Hematopoietic multipotent progenitor cell treated with erythropoietin and hydrocortisone succinate and interleukin-3 and kit ligand, for 15 days (in vitro differentiated cells): ENCODE data around the gene ADGRG3.

Experiments used
- DNase-seq: peaks from one replicate; pipeline ENCODE4 v3.0.0-alpha.2; 2015; ENCODE audit warnings: low spot score

Gene ADGRG3

DNA sequence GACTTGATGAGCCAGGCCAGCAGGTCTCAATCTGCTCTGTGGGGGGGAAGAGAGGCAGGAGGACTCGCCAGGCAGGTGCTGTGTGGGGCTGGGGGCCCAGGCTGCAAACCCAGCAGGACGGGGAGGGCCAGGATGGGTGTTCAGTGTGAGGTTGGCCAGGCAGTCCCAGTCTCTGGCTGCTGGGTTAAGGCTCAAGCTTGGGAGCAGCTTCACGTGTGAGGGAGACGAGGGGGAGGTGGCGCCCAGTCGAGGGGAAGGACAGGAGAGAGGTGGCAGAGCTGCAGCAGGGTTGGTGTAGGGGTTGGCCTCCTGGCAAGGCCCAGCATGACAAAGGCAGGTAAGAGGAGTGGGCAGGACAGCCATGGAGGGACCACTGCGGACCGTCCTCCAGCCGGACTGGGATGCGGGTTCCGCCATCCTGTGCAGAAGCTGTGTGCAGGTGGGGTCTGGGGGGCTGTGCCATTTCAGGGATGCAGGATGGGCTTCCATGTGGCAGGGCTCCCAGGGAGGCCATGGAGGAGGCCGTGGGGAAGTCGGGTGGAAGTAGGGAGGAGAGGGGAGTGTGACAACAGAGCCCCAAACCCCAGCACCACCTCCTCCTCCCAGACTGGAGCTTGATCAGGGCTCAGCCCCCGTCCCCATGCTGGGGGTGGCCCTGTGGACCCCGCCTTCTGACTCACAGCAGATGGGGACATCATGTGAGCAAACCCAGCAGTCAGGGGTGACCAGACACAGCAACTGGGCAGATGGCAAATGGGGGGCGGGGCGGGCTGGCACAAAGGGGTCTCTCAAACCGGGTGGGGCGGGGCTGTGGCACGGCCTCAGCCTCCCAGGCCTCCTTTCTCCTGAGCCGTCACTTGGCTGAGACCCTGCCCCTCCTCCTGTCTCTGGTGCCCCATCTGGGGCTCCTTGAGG, 36.9 kb upstream of the ADGRG3 start:
- no peak for DNase-seq

GRCh38 chr16:57632568-57632967, 35.5 kb upstream of the ADGRG3 start:
- DNase-seq = no peak

GRCh38 chr16:57633383-57634064, 34.6 kb upstream of the ADGRG3 start:
- no peak for DNase-seq

DNA sequence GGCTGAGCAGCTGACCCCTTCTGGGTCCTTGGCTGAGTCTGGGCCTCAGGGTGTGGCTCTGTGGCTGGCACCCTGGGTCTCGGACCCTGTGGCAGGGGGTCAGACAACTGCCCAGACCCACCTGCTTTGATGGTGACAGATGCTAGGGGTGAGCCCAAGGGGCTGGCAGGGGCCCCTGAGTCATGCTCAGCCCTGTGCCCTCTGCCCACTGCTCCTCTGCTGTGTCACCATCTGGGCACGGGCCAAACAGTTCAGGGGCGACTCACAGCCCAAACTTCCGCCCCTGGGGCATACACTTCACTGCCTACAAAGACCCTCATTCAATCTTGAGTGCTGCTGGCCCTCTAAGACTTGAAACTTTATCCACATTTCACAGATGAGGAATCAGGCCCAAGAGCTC, 33.9 kb upstream of the ADGRG3 start:
- no peak for DNase-seq

DNA sequence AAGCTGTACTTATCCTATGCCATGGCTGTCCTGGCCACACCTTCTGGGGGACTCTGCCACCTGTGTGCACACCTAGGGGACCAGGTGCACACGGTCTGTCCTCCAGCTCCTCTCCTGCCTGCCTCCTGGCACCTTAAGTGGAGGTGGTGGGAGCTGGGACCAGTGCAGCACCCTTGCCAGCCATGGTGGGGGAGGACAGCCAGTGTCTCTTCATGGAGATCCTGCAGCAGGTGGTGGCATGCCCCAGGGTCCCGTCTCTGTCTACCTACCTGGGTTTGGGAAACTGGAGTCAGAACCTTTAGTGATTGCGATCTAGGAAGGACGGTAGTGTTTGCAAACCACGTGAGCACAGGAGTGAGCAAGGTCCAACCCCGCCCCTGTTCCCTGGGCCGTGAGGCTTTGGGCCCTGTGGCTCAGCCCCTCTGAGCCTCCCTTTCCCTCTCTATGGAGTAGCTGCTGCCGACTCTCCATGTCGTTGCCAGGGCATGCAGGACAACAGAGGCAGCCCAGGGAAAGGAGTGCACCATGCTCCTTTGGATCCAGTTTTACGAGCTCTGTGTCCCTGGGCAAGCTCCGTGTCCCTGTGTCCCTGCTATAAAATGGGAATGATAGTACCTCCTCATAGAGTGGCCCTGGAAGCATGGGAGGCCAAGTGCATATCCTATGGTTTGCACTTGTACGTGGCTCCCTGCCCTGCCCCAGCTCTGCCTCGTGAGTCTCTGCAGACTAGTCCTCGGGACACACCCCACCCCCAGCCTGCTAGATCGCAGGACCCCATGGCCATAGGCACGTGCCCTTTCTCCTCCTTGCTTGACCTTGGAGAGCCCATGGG, 32.6 kb upstream of the ADGRG3 start:
- no peak for DNase-seq

GRCh38 chr16:57636184-57636583, 31.9 kb upstream of the ADGRG3 start:
- no peak for DNase-seq

- no peak for DNase-seq
These were observed 31.1 kb upstream of the ADGRG3 start for GRCh38 chr16:57637020-57637419.

DNA sequence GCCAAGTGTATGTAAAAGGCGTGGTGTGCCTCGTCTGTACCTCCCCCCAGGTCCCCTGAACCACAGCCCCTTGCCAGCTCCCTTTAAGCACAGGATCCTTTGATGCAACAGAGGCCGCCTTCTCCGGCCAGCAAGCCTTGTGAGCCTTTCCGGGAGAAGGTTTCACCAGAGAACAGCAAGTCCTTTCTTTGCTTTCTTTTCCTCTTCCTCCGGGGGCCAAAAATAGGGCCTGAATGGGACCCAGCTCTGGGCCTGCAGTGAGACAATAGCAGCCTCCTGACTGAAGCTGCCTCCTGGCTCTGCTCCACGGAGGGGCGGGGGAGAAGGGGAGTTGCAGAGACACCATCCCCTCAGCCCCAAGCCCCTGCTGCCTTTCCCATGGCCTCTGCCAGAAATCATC, 30.7 kb upstream of the ADGRG3 start:
- DNase-seq = no peak

DNA sequence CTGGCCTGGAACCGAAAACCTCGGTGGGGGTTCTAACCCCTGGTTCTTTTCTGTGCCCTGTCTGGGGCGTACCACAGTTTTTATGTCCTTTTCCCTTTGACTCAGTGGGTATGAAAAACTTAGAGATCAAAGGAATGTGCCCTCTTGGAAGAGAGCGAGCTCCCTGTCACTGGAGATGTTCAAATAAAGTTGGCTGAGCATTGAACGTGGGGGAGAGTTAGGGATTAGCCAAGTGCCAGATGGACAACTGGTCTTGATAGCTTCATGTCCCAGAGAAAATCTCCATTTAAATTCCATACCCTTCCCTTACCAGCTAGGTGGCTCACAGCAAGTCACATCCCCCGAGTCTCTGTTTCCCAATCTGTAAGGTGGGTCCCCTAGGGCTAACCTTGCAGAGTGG, 30.1 kb upstream of the ADGRG3 start:
- no peak for DNase-seq

DNA sequence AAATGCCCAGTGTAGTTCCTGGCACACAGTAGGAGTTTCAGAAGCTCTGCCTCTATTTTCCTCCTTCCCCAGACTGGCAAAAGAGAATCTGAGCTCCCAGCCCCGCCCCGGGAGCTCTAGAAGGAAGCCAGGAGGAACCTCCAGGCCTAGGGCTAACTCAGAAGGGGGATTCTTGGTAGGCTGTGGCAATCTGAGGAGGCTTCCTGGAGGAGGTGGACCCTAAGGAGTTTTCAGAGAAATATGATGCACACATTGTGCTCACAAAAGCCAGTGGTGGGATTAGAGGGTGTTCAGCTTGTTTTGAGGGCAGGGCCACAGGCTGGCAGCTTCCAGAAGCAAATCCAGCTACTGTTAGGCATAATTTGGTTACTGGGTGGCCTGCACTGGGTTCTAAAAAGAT, 29.7 kb upstream of the ADGRG3 start:
- no peak for DNase-seq

- no peak for DNase-seq
These were observed 28.8 kb upstream of the ADGRG3 start for GRCh38 chr16:57639172-57639887.

DNA sequence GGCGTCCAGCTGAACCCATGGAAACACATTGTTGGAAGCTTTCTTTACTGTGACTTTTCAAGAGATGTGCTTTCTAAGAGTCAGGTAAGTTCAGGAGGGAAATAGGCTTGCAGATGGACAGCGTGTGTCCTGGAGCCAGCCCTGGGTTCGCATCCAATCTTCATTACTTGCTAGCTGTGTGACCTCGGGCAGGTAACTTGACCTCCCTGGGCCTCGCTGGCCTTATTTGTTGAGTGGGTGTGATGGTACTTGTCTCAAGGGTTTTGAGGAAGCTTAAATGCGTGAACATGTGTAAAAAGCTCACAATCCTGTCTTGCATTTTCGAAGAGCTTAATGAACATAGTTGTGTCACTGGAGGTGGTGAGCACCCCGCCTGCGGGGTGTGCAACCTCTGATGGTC, 27.9 kb upstream of the ADGRG3 start:
- DNase-seq = no peak

DNA sequence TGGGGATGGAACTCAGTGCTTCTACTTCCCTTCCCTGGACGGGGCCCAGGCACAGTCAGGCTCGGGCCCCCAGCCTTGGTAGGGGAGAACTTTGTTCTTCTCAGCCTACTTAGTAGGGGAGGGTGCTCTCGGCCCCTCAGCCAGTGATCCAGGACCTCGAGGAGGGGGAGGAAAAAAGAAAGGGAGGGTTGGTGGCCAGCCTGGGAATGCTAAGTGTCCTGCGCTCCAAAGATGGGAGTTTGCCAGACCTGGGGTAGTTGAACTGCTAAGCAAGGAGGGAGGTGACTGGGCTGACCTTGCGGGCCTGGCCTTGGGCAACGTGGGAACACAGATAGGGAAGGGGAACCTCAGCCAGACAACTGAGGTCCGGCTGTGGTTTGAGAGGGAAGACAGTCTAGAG, 27.5 kb upstream of the ADGRG3 start:
- no peak for DNase-seq

GRCh38 chr16:57642160-57643135, 25.7 kb upstream of the ADGRG3 start:
- no peak for DNase-seq

DNA sequence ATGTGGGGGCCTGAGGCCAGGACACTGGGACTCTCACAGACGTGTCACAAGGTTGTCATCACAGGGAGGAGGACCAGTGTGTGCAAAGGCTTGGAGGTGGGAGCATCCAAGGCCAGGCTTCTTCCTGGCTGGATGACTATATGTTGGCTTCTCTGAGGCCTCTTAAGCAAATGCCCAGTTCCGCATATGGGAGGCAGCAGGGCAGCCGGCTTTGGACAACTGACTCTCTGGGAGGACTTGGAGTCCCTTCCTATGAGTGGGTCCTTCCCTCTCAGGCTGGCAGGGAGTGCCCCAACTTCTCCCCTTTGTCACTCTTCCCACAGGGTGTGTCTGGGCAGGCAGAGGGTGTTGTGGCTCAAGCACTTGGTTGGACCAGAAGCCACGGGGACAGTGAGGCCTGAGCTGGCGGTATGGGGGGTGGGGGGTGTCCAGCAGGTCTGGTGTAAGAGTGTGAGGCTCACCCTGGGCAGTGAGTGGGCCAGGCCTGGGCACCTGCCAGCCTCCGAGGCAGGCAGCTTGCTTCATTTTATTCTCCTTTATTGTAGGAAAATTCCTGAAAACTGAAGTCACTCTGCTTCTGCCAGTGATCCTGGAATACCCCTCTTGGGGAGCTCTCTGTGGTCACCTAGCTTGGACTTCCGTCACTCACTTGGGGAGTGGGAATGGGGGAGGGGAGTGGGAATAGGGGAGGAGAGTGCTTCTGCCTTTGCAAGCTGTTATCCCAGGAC, 24.8 kb upstream of the ADGRG3 start:
- DNase-seq = no peak

DNA sequence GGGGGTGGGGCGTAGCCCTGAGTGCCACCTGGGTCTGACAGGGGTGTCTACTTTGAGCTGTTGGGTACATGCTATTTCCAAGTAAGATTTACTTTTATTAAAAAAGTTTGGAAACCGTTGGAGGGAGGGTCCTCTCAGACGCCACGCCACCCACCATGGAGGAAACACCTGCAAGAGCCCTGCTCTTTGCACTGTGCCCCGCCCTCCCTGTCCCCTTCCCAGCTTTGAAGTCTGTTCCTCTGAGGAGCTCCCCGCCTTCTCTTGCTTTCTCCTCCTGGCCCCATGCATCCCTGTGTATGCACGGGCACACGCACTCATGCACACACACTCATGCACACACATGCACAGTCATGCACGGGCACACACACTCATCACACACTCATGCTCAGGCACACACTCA, 24.2 kb upstream of the ADGRG3 start:
- DNase-seq = no peak

- no peak for DNase-seq
These were observed 23.6 kb upstream of the ADGRG3 start for GRCh38 chr16:57644383-57645014.

DNA sequence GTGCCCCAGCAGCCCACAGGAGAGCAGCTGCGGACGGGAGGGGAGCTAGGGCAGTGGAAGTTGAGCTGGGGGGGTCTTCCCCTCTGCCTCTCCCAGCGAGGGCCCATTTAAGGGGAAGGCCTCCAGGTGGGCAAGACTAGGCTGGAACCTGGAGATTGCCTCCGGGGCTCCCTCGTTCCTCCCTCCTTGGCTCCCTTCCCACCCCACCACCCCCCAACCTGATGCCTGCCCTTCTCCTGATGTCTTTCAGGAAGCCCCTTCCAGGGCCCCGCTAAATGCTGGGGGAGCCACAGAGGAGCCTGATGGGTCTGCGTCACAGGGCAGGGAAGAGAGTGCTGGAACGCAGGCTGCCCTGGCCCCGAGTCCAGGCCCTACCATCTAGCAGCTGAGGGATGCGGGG, 22.9 kb upstream of the ADGRG3 start:
- no peak for DNase-seq

DNA sequence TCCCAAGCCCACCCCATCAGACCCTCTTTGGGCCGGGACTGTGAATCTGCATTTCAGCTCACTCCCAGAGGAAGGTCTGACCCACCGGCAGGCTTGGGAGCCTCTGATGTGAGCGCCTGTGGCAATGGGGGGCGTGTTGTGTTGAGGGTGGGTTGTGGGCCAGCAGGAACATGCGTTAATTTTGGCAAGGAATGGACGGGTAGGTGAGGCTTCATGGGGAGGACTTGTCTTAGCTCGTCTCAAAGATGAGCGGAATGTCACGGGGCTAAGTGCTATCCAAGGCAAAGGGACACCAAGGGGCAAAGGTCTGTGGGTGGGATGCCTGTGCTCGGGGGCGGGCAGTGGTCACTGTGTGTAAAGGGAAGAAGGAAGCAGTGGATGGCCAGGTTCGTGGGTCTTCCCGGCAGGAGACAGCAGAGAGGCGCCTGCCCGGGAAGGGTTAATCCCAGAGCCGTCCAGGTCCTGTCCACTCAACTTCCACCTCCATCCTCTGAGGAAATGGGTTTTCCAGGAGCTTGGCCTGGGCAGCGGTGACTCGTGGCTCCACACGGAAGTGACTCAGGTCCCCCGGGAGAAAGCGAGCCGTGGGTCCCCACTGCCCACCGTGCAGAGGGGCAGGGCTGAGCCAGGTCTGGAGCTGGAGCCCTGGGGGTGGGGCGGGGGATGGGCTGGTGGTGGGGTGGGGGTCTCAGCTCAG, 22.3 kb upstream of the ADGRG3 start:
- no peak for DNase-seq
